C4-2B (cell line): ENCODE results near the gene CYP4F12.

Experiments used
- H3K27ac ChIP-seq: fragments of 450-650 bp; 2 replicates; pipeline ENCODE4 v1.5.1; 2017
- ZFX ChIP-seq: fragments of 450-650 bp; IDR thresholded peaks from 2 replicates; pipeline ENCODE4 v1.6.1; 2017
- TF ChIP-seq, protein P1 (sequence below): fragments of 450-650 bp; conservative IDR thresholded peaks from 2 replicates; pipeline ENCODE4 v1.5.1; 2017; ENCODE audit warnings: mild to moderate bottlenecking

Gene CYP4F12

DNA sequence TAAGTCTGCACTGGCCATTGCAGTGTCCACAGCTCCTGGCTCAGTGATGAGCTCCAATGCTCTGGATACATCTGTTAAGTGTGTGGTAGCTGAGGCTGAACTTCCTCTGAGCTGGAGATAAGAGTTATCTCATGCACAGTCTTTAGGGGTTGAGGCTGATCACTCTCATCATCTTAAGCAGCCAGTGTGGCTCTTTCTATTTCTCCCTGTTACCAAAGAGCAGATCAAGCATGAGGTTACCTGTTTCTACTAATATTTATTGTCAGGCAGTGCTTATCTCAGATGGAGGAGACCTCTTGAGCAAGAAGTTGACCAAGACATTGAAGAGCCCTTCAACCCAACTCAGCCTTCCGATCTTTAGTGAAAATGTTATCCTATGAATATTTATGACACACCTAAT, 48.4 kb downstream of the CYP4F12 start:
- TF ChIP-seq, protein P1, sequence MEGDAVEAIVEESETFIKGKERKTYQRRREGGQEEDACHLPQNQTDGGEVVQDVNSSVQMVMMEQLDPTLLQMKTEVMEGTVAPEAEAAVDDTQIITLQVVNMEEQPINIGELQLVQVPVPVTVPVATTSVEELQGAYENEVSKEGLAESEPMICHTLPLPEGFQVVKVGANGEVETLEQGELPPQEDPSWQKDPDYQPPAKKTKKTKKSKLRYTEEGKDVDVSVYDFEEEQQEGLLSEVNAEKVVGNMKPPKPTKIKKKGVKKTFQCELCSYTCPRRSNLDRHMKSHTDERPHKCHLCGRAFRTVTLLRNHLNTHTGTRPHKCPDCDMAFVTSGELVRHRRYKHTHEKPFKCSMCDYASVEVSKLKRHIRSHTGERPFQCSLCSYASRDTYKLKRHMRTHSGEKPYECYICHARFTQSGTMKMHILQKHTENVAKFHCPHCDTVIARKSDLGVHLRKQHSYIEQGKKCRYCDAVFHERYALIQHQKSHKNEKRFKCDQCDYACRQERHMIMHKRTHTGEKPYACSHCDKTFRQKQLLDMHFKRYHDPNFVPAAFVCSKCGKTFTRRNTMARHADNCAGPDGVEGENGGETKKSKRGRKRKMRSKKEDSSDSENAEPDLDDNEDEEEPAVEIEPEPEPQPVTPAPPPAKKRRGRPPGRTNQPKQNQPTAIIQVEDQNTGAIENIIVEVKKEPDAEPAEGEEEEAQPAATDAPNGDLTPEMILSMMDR, result no peak
- TF ChIP-seq ZFX, result no peak
- H3K27ac ChIP-seq, result no peak overlapping the region

DNA sequence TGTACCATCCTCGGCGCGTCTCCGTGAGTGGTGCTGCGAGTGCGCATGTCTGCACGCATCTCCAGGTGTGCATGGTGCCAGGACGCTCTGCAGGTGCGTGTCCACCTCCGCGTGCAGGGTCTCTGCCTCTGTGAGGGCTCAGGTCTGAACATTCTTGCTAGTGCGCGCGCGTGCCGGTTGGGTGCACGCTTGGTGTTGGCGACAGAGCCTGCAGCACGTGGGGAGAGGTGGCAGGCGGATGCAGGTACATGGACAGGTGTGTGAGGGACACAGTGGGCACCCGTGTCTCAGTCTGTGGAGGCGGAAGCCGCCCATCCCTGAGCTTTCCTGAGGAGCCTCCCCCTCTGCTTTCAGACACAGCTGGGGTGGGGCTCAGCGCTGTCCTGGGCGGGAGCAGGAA, 50.1 kb downstream of the CYP4F12 start:
- no peak for TF ChIP-seq ZFX
- TF ChIP-seq, protein P1, result no peak

DNA sequence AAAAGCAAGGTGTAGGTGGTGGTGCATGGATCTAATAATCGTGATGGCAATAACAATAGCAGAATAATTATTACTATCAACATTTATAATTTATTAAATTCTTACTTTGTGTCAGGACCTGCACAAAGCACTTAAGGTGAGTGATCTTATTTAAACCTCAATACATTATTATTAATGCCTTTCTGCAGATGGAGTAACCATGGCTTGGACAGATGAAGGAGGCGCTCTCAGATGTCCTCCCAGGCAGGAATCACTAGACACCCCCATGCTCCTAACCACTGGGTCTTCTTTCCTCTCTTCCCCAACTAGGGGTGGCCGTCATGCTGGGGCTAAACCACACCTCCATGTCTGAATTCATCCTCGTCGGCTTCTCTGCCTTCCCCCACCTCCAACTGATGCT, 54.8 kb downstream of the CYP4F12 start, which contains the start of gene OR10H2:
TSS of gene OR10H2 (plus strand) at position 301 of the 400 bp plus-strand sequence. CDS start at position 321, 20 bp downstream.
- TF ChIP-seq, protein P1, result no peak
- TF ChIP-seq ZFX, result no peak

More for the DNA sequence above, 50.1 kb downstream of the CYP4F12 start:
- no peak overlapping the region for H3K27ac ChIP-seq

DNA sequence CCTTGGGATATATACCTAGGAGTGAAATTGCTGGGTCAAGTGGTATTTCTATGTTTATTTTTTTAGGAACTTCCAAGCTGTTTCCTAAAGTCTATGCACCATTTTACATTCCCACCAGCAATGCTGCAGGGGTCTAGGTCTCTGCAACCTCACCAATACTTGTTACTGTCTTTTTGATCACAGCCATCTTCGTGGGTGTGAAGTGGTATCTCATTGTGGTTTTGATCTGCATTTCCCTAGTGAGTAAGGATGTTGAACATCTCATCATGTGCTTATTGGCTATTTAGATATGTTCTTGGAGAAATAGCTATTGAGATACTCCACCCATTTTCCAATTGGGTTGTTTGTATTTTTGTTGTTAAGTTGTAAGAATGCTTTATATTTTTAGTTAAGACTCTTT, 57.7 kb downstream of the CYP4F12 start:
- TF ChIP-seq, protein P1, result no peak
- no peak for TF ChIP-seq ZFX
- H3K27ac ChIP-seq, result no peak overlapping the region

More for the DNA sequence above, 54.8 kb downstream of the CYP4F12 start, which contains the start of gene OR10H2:
- no peak within 1 kb of the TSS for H3K27ac ChIP-seq

DNA sequence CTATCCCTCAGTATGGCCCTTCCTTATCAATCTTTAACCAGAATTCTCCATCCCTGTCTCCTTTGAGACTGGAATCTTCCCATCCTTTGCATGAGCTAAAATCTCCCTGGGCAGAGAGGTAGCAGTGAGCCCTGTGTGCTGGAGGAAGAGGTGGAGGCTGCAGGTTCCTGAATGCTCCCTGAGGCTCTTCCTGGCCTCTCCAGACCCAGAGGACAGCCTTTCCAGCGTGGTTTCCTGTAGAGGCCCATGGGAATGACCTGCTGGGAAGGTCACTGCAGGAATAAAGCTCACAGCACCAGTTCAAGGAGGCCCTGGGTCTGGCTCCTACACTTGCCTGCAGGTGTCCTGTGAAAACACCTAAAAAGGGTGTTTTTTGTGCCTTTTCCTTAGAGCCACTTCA, 59.5 kb downstream of the CYP4F12 start:
- no peak overlapping the region for H3K27ac ChIP-seq
- TF ChIP-seq ZFX, result no peak
- TF ChIP-seq, protein P1, result no peak

DNA sequence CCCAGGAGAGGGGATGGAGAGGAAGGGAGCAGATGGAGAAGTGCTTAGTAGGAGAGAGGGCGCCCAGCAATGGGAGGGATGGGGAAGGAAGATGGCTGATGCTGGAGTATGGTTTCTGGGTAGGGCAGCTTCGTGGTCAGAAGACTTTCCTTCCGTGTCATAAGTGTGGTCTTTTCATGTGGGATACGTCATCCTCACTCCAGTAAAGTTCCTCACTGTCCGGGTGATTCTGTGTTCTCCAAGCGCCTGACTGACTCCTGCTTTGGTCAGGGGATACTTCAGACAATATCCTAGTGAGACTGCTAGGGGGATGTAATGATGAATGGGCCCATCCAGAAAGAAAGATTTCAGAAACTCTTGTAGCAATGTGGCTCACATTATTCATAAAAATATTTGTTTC, 61.0 kb downstream of the CYP4F12 start:
- no peak for TF ChIP-seq ZFX
- TF ChIP-seq, protein P1, result no peak
- H3K27ac ChIP-seq, result no peak overlapping the region

DNA sequence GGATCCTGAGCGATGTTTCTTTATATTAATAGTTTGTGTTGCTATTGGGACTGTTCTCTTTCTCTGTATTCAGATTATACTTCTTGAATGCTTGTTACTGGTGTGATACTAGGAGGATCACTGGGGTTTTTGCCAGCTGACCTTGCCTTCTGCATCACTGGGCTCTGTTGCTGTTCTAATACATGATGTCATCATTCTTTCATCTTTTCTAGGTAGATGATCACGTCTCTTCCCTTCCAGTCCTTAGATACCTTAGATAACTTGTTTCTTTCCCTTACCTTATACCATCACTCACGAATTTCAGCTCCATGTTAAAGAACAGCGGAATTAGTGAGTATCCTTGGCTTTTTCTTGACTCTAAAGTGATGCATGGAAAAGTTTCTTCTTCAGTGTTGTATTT, 64.8 kb downstream of the CYP4F12 start, which contains the start of gene OR10H3:
TSS of gene OR10H3 (plus strand) at position 264 of the 400 bp plus-strand sequence. CDS start 3,408 bp downstream, outside the sequence.
- no peak for TF ChIP-seq ZFX
- TF ChIP-seq, protein P1, result no peak
- no peak within 1 kb of the TSS for H3K27ac ChIP-seq
